Muscle layer of colon (tissue), 2 donors: ENCODE measurements around the gene TMEM19.

Source experiments
- H3K27ac ChIP-seq: one replicate; pipeline ENCODE4 v1.7.0; 2013; ENCODE audit warnings: low read depth, mild to moderate bottlenecking, low read length, moderate library complexity
- H3K27me3 ChIP-seq, 2 donors: one replicate each; pipeline ENCODE4 v1.7.0; 2013; ENCODE audit warnings: low read length in 2 of 2, mild to moderate bottlenecking in 2 of 2; ENCODE audit not compliant: insufficient read depth in 2 of 2, control insufficient read depth in 1 of 2
- H3K36me3 ChIP-seq: one replicate; pipeline ENCODE4 v1.7.0; 2013; ENCODE audit warnings: mild to moderate bottlenecking, low read length; ENCODE audit not compliant: insufficient read depth
- H3K4me1 ChIP-seq: one replicate; pipeline ENCODE4 v1.7.0; 2013; ENCODE audit warnings: mild to moderate bottlenecking, low read length; ENCODE audit not compliant: insufficient read depth
- H3K4me3 ChIP-seq, 2 donors: one replicate each; pipeline ENCODE4 v1.7.0; 2013; ENCODE audit warnings: low read length in 2 of 2, low read depth in 1 of 2, mild to moderate bottlenecking in 1 of 2, moderate library complexity in 1 of 2
- H3K9ac ChIP-seq: one replicate; pipeline ENCODE4 v1.7.0; 2013; ENCODE audit warnings: low read length
- H3K9me3 ChIP-seq: one replicate; pipeline ENCODE4 v1.7.0; 2013; ENCODE audit warnings: mild to moderate bottlenecking, low read length
- donor health status: abdominal sarcoma.
- donor health status: Adenocarcinoma of cecum.

TMEM19 gene

DNA sequence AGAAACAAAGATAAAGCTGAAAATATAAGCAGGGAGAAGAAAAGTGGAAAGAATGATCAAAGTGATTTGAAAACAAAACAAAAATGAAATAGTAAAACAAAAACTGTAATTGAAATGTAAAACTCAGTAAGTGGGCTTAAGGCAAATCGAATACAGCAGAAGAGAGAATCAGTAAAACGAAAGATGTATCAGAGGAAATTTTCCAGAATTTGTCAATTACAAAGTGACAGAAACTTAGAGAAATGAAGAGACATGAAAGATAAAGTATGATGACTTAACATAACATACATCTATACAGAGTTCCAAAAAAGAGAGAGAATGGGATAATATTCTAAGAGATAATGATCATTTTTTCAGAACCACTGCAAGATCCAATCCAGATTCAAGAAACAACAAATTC lies 32.7 kb upstream of the TMEM19 start:
- no peaks in the 10 kb centered on the region for H3K9me3 ChIP-seq
- H3K4me1 ChIP-seq = peaks cover 5% of the 10 kb centered on the region
- H3K27ac ChIP-seq = no peak overlapping the region
- no peak overlapping the region for H3K9ac ChIP-seq
- no peaks in the 10 kb centered on the region for H3K27me3 ChIP-seq
- H3K36me3 ChIP-seq = peaks cover 11% of the 10 kb centered on the region
- H3K4me3 ChIP-seq = no peak overlapping the region

DNA sequence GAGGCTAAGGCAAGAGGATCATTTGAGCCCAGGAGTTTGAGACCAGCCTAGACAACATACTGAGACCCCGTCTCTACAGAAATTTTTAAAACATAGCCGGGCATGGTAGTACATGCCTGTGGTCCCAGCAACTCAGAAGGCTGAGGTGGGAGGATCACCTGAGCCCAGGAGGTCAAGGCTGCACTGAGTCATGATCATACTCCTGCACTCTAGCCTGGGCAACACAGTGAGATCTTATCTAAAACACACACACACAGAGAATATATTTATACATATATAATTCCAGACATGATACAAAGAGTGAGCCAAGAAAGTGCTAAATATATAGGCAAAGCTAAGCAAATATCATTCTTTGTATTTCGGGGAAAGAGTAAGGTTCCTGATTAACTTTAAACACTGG lies 31.7 kb upstream of the TMEM19 start:
- H3K9ac ChIP-seq = no peak overlapping the region
- H3K4me3 ChIP-seq = no peak overlapping the region
- peaks cover 5% of the 10 kb centered on the region for H3K4me1 ChIP-seq
- H3K9me3 ChIP-seq = no peaks in the 10 kb centered on the region
- no peaks in the 10 kb centered on the region for H3K27me3 ChIP-seq
- peaks cover 16% of the 10 kb centered on the region for H3K36me3 ChIP-seq
- H3K27ac ChIP-seq = no peak overlapping the region

DNA sequence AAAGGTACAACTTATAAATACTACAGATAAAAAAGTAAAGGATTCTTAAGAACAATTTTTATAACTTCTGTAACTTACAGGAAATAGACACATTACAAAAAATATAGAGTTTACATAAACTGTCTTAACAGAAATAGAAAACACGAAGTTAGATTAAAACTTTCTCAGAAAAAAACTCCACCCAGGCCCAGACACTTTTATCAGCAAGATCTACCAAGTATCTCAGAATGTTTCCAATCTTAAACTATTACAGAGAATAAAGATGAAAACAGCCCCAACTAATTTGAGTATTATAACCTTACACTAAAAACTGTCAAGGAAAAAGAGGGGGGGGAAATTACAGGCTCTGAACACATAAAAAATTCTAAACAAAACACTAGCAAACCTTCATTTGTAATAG lies 30.4 kb upstream of the TMEM19 start:
- H3K4me1 ChIP-seq = peaks cover 9% of the 10 kb centered on the region
- no peak overlapping the region for H3K4me3 ChIP-seq
- H3K27ac ChIP-seq = no peak overlapping the region
- no peak overlapping the region for H3K9ac ChIP-seq
- H3K36me3 ChIP-seq = peaks cover 19% of the 10 kb centered on the region
- no peaks in the 10 kb centered on the region for H3K27me3 ChIP-seq
- H3K9me3 ChIP-seq = no peaks in the 10 kb centered on the region

DNA sequence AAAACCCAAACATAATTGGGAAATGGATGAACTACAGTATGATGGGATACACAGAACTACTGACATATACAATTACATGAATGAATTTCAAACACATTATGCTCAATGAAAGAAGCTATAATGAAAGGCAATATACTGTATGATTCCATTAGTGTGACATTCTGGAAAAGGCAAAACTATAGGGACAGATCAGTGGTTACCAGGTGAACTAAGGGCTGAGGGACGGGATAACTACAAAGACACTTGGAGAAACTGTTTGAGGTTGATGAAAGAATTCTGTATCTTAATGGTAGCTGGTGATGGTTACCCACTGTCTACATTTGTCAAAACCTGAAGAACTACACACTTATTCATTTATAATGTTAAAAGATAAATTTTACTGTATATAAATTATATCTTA lies 30.0 kb upstream of the TMEM19 start:
- Histone ChIP-seq H3K27ac (no peak overlapping the region), H3K4me1 (peaks cover 10% of the 10 kb centered on the region), H3K9me3 (no peaks in the 10 kb centered on the region), H3K4me3 (no peak overlapping the region), H3K36me3 (peaks cover 19% of the 10 kb centered on the region), H3K27me3 (no peaks in the 10 kb centered on the region), H3K9ac (no peak overlapping the region)

DNA sequence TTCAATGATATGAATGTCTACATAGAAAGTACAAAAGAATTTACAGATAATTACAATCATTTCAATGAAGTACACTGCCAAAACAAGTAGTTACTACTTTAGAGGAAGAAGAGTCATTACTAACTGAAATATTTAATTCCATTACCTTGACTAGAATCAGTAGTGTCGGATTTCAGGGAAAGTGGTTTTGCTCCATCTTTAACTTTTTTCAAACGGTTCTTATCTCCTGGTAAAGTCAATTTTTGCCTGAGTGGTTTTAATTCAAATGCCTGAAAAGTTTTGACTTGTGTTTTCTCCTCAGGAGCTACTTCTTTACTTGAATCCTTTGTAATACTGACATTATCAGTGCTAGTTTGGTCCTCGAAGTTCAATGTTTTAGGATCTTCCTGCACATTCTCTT lies 29.1 kb upstream of the TMEM19 start:
- H3K9ac ChIP-seq = no peak overlapping the region
- no peak overlapping the region for H3K27ac ChIP-seq
- no peak overlapping the region for H3K4me3 ChIP-seq
- peaks cover 14% of the 10 kb centered on the region for H3K4me1 ChIP-seq
- no peaks in the 10 kb centered on the region for H3K9me3 ChIP-seq
- H3K27me3 ChIP-seq = no peaks in the 10 kb centered on the region
- peaks cover 19% of the 10 kb centered on the region for H3K36me3 ChIP-seq

DNA sequence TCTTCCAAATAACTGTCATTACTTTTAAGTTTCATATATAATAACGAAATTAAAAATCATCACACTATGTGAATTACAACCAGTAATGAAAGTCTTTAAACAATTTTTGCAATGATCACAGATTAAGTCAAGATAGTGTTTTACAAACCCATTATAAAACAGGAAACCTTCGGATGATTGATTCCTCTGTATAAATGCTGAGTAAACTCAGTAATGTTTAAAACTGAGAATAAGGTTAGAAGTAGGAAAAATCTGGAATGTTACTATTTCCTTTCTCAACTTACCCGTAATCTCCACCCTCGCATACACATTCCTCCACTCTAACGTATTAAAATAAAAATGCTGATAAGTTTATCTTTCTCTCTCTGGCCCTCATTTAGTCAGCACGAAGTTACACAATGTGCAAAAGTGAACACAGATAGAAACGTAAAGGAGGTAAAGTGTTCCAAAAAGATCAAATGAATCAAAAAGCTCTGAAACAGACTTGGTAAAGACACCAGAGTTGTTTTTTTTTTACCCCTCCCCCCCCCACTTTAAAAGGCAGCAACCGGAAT lies 23.8 kb upstream of the TMEM19 start:
- H3K36me3 ChIP-seq = peaks cover 14% of the 10 kb centered on the region
- H3K9ac ChIP-seq = peak overlapping the region; percentile 81
- no peaks in the 10 kb centered on the region for H3K9me3 ChIP-seq
- no peaks in the 10 kb centered on the region for H3K27me3 ChIP-seq
- H3K4me1 ChIP-seq = peaks cover 27% of the 10 kb centered on the region
- peak overlapping the region; percentile 84 to 96 for H3K4me3 ChIP-seq
- H3K27ac ChIP-seq = peak overlapping the region; percentile 82

DNA sequence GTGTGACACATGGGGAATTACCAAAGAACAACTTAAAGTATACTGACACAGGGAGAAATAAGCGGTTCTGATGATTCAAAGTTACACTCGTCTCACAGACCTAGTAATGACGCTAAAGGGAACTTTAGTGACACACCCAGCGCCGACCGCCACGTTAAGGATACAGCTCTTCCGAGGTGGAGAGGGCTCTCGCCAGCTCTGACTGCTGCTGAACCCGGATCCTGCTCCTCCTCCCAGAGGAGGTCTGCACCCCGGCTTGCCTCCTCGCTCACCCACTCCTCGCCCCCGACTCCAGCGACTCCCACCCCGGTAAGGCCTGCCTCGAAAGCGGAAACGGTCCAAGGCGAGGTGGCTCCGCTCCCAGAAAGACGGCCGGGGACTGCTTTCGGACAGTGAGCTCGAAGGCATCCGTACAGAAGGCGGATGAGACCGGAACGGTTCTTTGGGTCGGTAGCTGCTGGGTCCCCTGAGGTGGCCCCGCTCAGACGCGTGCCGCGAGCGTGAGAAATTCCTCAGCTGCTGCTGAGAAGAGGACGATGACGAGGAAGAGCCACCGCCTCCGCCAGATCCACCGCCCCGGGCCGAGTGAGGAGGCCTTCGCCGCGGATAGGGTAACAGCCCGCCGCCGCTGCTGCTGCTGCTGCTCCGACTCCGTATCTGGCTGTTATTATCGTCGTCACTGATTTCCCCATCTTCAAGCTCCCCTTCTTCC lies 22.9 kb upstream of the TMEM19 start:
- H3K27ac ChIP-seq = peak overlapping the region; percentile 82
- peak overlapping the region; percentile 81 for H3K9ac ChIP-seq
- H3K36me3 ChIP-seq = peaks cover 14% of the 10 kb centered on the region
- peak overlapping the region; percentile 84 to 96 for H3K4me3 ChIP-seq
- peaks cover 27% of the 10 kb centered on the region for H3K4me1 ChIP-seq
- H3K27me3 ChIP-seq = no peaks in the 10 kb centered on the region
- H3K9me3 ChIP-seq = no peaks in the 10 kb centered on the region

DNA sequence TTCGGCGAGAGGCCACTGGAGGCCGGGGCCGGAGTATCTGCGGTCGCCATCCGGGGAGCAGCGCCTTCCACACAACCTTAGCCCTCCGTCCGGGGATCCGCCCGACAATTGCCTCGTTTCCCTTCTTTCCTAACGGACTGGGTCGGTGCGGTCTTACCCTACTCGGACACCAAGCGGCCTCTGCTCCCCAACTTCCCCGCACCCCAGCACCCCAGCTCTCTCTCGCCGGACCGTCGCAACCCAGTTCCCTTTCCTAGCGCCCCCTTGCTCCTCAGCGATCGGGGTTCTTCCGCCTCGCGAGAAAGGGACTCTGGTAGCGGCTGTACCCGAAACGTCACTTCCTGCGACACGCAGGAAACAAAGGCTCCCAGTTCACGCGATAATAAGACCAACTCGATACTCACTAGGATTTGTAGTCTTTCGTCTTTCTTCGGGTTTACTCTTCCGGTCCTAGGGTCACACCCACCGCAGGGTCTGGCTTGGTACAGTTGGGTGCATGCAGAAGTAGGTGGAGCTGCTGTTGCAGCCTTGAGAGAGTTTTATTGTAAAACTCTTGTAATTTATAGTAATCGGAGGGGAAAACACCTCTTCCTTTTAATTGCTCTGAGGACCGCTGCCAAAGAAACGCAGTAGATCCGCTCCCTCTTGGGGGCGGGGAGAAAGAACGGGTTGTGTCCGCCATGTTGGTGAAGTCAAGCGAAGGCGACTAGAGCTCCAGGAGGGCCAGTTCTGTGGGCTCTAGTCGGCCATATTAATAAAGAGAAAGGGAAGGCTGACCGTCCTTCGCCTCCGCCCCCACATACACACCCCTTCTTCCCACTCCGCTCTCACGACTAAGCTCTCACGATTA lies 22.1 kb upstream of the TMEM19 start, which contains the start of the genes THAP2 and ZFC3H1:
Gene THAP2, plus strand, starts transcription at position 741 of the 850 bp plus-strand sequence. CDS start 209 bp downstream, outside the sequence.
Gene ZFC3H1, minus strand, starts transcription at position 288 of the 850 bp plus-strand sequence. Its CDS starts 238 bp downstream, at position 50.
- H3K36me3 ChIP-seq = peaks cover 11% of the 10 kb centered on the region
- H3K9ac ChIP-seq = peak within 1 kb of the TSS; percentile 96
- H3K9me3 ChIP-seq = no peaks in the 10 kb centered on the region
- peak within 1 kb of the TSS; percentile 84 to 96 for H3K4me3 ChIP-seq
- H3K27me3 ChIP-seq = no peaks in the 10 kb centered on the region
- H3K27ac ChIP-seq = peak within 1 kb of the TSS; percentile 82
- H3K4me1 ChIP-seq = peaks cover 27% of the 10 kb centered on the region

DNA sequence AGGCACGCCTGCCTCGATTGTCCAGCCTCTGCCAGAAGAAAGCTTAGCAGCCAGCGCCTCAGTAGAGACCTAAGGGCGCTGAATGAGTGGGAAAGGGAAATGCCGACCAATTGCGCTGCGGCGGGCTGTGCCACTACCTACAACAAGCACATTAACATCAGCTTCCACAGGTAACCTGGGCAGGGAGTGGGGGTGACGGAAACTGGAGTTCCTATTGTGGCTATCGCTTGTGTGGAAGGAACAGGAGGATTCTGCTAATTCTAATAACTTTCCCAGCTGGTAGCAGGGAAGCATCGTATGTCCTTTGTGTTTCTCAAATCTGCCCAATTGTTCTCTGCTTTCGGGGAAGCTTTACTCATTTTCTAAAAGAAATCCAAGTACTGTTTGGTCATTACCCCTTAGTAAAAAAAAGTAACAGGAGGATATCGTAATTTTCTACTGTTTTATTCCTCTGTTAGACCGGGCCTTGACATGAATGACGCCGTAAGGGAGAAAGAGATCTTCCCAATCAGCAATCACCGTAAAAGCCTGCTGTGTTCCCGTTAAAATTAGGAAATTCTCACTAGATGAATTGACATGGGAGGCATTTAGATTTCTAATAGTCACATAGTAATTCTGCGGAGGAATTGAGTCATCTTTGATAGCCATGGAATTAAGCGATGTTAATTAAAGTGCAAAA lies 21.3 kb upstream of the TMEM19 start:
- Histone ChIP-seq H3K4me1 (peaks cover 27% of the 10 kb centered on the region), H3K36me3 (peaks cover 3% of the 10 kb centered on the region), H3K9me3 (no peaks in the 10 kb centered on the region), H3K27me3 (no peaks in the 10 kb centered on the region), H3K4me3 (peak overlapping the region; percentile 84 to 96), H3K27ac (peak overlapping the region; percentile 82), H3K9ac (peak overlapping the region; percentile 96)

DNA sequence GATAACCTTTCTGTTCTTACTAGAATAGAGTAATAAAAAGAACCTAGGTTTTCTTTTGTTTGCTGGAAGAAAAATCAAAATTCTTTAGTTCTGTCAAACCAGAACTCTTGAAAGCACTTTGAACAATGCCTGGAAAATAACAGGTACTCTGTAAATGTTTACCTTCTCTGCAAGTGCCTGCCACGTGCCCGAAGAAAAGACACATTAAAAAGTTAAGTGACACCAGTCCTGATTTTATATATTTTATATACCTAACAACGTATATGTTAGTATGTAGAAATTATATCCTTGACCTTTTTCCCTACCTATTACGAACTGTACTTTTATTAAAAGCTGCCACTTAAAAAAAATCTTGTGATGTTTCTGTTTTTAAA lies 20.8 kb upstream of the TMEM19 start:
- H3K9me3 ChIP-seq = no peaks in the 10 kb centered on the region
- peak overlapping the region; percentile 82 for H3K27ac ChIP-seq

DNA sequence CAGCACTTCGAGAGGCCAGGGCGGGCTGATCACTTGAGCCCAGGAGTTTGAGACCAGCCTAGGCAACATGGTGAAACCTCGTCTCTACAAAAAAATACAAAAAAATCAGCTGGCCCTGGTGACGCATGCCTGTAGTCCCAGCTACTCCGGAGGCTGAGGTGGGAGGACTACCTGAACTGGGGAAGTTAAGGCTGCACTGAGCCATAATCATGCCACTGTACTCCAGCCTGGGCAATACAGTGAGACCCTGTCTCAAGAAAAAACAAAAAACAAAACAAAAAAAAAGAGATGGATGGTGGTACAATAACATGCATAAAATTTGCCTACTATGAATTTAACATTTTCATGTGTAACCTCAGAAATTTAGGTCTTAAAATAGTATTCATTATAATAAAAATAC lies 19.6 kb upstream of the TMEM19 start:
- H3K27ac ChIP-seq = no peak overlapping the region
- H3K9me3 ChIP-seq = no peaks in the 10 kb centered on the region
- no peaks in the 10 kb centered on the region for H3K36me3 ChIP-seq
- H3K4me3 ChIP-seq = no peak overlapping the region
- no peaks in the 10 kb centered on the region for H3K27me3 ChIP-seq
- peaks cover 22% of the 10 kb centered on the region for H3K4me1 ChIP-seq
- H3K9ac ChIP-seq = no peak overlapping the region

More for the DNA sequence above, 20.8 kb upstream of the TMEM19 start:
- Histone ChIP-seq H3K36me3 (no peaks in the 10 kb centered on the region), H3K4me3 (peak overlapping the region; percentile 84 to 96), H3K4me1 (peaks cover 27% of the 10 kb centered on the region), H3K27me3 (no peaks in the 10 kb centered on the region), H3K9ac (peak overlapping the region; percentile 96)
